Bone marrow (tissue), 2 donors: ENCODE measurements around the gene CACNA1C.

Source experiments
- DNase-seq, 2 donors: peaks; one replicate each; lab custom pipeline; 2025; lab: John Stamatoyannopoulos, UW

The CACNA1C gene

GRCh38 chr12:2298556-2299200 lies 245.9 kb downstream of the CACNA1C start:
- no peak for DNase-seq

DNA sequence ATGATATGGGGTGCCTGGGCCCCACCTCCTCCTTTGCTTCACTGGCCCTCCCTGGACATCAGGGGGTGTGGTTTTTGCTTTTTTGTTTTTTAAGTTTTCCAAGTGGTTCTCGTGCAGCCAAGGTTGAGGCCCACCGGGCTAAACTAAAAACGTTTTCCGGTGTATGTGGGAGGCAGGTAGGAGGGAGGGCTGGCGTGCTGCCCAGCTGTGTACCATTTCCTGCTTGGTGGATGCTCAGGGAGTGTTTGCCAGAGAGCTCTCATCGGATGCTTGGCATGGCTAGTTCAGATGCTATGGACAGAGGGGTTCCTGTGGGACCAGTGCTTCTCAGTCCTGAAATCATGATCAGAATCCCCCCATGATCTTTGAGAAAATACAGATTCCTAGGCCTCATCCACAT lies 246.4 kb downstream of the CACNA1C start:
- no peak for DNase-seq

GRCh38 chr12:2300168-2300567 lies 247.4 kb downstream of the CACNA1C start:
- no peak for DNase-seq

DNA sequence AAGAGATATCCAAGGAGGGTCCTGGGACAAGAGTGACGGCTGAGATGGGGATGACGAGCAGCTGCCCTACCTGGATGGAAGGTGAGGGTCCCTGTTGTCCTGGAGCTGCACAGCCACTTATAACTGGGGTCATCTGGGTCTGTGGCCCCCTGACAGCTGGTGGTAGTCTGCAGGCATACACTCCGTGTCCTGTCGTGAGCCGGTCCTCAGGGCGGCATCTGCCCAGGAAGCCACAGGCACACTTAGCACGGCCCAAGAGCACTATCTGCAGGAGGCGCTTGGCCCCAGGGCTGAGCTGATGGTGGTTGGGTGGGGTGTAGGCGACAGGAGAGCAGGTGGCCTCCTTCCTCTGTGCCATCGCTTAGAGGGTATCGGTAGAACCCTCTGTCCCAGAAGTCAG lies 248.1 kb downstream of the CACNA1C start:
- DNase-seq, result no peak

DNA sequence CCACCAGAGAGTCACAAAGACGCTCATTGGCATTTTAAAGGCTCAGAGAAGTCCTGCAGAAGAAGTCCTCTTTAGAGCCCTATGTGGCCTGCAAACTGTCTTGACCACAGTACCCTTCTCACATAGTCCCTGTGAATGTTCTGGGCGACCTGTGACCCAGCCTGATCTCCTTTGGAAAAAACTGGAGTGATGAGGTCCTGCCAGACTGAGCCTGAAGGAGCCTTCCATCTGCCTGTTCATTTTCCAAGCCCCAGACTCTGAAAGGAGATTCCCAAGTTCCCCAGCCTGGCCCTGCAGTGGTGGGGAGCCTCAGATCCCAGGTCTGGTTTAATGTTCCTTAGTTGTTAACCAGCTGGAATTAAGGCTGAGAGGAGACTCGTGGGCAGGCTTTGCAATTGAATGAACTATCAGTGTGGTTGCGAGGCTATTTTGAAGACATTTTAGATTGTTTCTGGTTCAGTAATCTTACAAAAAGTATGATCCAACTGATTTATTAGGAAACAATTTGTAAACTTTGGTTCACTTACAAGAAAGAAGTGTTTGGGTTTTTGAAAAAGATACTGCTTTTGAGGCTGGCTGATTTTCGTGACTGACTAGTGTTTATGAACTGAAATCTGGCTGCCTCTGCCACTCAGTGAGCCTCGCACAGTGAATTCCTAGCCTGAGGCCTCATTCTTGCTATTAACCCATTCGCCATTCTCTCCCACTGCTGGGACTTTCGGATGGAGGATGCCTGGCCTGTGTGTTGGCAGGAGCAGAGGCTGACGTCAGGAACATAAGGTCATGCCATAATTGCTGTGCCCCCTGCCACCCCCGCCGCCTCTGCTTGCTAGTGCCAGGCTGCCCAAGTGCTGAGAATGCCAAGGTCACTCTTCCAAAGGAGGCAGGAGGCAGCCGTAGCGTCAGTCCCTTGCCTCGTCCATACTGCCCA lies 249.0 kb downstream of the CACNA1C start:
- DNase-seq, result no peak

GRCh38 chr12:2302711-2303580 lies 250.2 kb downstream of the CACNA1C start:
- DNase-seq, result no peak

- DNase-seq, result no peak
Observed at GRCh38 chr12:2304223-2304622, 251.4 kb downstream of the CACNA1C start.

GRCh38 chr12:2306012-2306411 lies 253.2 kb downstream of the CACNA1C start:
- peak in 1 of 2 donors; percentile 82 for DNase-seq

DNA sequence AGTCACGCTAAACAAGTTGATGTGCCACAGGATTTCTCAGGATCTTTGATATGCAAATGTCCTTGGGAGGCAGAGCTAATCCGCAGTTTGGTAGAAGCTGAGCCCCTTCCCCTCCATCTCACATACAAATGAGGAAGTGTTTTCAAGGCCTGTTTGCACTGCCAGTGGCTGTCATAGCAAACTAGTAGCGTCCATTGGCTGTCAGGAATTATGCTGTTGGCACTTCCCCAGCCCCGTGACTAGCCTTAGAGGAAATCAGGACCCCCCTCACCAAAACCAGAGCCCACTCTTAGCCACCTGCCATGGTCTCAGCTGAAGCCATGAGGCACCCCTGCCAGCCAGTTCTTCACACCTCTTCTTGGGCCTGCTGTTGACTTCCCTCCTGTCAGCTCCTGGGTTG lies 253.9 kb downstream of the CACNA1C start:
- DNase-seq, result peak in 1 of 2 donors; percentile 8

DNA sequence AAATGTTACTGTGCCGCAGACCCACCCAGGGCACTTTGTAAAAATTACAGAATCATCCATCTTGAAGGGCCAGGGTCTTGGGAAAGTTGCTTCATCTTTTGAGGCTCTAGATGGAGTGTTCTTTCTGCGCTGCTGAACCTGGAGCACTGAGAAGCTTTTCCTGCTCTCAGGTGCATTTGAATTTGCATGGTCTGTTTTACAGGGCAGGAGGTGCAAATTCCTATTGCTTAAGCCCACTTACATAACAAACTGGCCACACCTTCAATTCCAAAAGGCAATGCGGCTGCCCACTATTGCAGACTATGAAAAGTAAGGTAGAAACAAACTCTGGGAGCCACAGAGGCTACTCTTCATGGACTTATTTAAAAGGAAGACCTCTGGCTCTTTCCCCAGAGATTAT lies 254.8 kb downstream of the CACNA1C start:
- no peak for DNase-seq

DNA sequence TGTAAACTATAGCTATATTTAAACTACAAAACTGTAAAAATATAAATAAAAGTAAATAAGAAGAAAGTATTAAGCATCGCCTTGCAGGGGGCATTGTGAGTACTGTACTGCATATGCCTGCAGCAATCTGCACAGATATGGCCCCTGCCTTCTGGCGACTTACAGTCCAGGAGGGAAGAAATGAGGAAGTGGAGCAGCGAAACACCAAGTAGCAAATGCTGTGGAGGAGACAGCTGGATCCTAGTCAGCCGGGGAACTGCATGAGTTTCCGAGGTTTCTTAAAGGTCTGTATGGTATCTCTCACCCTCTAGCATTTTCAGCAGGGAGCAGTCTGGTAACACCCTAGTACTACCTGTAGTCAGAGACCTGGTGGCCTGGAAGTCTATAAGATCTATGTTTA lies 256.9 kb downstream of the CACNA1C start:
- DNase-seq, result no peak

- no peak for DNase-seq
Observed at GRCh38 chr12:2311020-2311778, 258.4 kb downstream of the CACNA1C start.

- DNase-seq, result no peak
Observed at GRCh38 chr12:2312175-2312574, 259.4 kb downstream of the CACNA1C start.

GRCh38 chr12:2312770-2313169 lies 260.0 kb downstream of the CACNA1C start:
- no peak for DNase-seq

DNA sequence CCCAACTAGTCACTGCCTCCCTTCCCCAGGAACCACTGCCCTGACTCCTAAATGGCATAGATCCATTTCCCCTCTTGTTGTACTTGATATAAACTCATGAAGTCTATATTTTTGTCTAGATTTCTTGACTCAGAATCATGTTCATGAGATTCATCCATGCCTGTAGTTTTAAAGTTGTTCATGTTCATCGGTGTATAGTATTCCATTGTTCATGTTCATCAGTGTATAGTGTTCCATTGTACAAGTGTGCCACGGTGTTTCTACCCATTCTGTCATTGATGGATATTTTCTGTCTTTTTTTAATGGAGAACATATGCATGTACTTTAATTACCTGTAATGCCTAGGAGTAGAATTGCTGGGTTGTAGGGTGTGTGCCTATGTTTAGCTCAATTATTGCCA lies 261.7 kb downstream of the CACNA1C start:
- DNase-seq, result no peak

DNA sequence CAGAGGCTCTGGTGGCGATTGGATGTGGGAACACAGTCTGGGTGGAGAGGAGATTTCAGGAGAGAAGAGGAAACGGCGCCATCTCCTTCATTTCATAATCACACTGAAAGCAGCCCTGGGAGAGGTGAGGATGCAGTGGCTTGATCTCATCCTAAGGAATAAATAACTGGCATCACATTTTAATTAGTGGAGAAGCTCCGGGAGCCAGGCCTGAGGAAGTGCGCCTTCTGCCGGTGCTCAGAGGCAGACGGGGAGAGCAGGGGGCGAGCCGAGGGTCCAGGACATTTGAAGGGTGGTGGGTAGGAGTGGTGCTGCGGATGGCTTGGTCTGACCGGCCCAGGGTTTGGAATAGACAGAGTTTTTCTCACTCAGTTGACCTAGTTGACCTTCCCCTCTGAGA lies 265.0 kb downstream of the CACNA1C start:
- DNase-seq, result no peak

DNA sequence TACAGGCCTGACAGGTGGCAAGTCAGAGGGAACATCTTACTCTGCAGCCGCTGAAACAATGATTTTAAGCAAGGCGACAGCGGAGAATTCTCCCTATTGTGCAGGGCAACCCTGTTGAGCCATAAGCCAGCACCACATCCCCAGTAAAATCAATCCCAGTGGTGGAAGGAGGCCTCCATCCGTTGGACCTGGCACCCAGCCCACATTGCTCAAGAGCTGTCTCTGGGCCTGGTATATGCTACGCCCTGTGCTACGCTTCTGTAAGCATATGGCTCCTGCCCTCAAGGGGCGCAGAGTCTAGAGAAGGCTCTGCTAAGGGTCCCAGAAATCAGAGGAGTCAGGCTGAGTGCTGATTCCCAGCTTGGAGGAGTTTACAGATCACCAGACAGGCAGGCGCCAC lies 265.5 kb downstream of the CACNA1C start:
- no peak for DNase-seq

GRCh38 chr12:2319136-2319535 lies 266.3 kb downstream of the CACNA1C start:
- no peak for DNase-seq

DNA sequence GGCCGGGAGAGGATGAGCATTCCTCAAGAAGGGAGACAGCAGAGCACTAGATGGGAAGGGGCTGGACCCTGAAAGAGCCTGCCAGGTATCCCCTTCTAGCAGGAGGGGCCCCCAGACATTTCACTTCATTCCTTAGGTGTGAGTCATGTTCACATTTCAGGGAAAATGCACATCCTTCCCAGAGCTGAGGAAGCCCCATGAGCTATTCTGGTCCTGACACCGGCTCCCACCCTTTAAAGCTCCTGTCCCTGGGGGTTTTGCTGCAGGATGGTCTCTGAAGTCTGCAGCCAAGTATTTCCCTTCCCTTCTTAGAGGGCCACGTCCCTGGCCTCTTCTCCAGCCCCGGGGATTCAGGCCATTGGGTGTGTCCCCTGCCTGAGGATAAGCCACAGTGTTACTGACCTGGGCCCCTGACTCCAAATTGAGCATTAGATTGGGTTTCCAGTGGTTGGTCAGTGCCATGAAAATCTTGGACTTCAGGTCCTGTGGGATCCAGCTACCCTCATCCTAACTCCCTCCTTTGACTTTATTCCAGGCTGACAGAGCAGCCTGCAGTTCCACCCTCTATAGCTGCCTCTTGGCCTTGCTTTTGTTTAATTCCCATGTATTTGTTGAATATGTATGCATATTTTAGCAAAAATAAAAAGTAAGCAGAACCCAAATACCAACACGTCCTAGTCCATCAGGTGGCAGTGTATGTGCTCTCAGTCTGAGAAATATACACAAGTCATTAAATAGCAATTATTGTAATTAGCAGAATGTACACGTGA lies 267.1 kb downstream of the CACNA1C start:
- no peak for DNase-seq

GRCh38 chr12:2320841-2321240 lies 268.1 kb downstream of the CACNA1C start:
- no peak for DNase-seq

DNA sequence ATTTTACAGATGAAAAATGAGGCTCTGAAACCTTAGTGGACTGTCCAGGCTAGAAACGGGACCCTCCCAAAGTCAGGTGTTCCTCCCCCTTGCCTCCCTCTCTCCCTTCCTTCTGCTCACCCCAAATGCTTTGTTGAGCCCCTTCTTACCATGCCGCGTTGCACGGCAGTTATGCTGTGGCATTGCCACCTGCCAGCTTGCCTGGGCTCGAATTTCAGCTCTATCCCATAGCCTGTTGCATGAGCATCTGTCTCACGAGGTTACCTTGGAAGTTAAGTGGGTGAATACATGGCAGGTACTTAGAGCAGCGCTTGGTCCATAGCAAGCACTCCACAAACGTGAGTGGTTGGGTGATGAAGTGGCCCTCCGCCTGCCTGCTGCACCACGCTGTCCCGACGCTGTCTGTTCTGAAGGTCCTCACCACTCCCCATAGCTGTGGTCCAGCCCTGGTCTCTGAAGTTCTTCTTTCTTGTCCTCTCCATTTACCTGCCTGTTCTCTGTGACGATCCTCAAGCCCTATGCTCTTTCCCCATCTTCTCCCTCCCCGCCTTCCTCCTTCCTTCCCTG lies 269.9 kb downstream of the CACNA1C start:
- DNase-seq, result no peak
